IMR-90 (cell line): ENCODE results near the gene OR52I1. TPM values are rescaled to one million over a fixed set of nuclear protein-coding genes. Genes with fewer than 3 reads are reported as not detected.

Experiments used
- ATAC-seq: fragments of 200-7000 bp; cut with Tn5 transposase; 2 replicates; pipeline ENCODE4 v1.9.1; 2020; ENCODE audit warnings: low read depth, mild to moderate bottlenecking, moderate library complexity
- BruUV-seq: library from RNA; stranded (reverse); fragments of 400-500 nt; replicated peaks from 2 replicates; lab custom pipeline; 2021; lab: Mats Ljungman, UMichigan
- CTCF ChIA-PET: fragments of 300-600 bp; formaldehyde crosslinking; extraction: SDS; loops from one replicate; lab custom pipeline; 2021; ENCODE audit warnings: antibody characterized with exemption; lab: Yijun Ruan, JAX
- POLR2A ChIA-PET: fragments of 300-600 bp; sonication (Branson Sonifier 250); formaldehyde crosslinking; loops from one replicate; lab custom pipeline; 2022; ENCODE audit warnings: antibody characterized with exemption; ENCODE audit not compliant: unreplicated experiment; lab: Charles Lee
- DNase-seq: peaks from one replicate; pipeline ENCODE4 v3.0.0; 2013
- H2AFZ ChIP-seq: replicated peaks from 2 replicates; pipeline ENCODE3; 2013; ENCODE audit warnings: low read length, mild to moderate bottlenecking; ENCODE audit not compliant: poor library complexity
- H2AK5ac ChIP-seq: 2 replicates; pipeline ENCODE4 v1.6.1; 2013; ENCODE audit warnings: low read depth, low read length, inconsistent platforms
- H2AK9ac ChIP-seq: replicated peaks from 2 replicates; pipeline ENCODE3; 2013; ENCODE audit warnings: mild to moderate bottlenecking, low read depth, low read length, moderate library complexity; ENCODE audit not compliant: poor library complexity
- H2BK120ac ChIP-seq: 2 replicates; pipeline ENCODE4 v1.6.1; 2013; ENCODE audit warnings: low read depth, low read length, inconsistent platforms
- H2BK15ac ChIP-seq: 3 replicates; pipeline ENCODE4 v1.6.1; 2013; ENCODE audit warnings: low read depth, low read length, inconsistent platforms
- H2BK20ac ChIP-seq: 2 replicates; pipeline ENCODE4 v1.6.1; 2013; ENCODE audit warnings: low read depth, mild to moderate bottlenecking, inconsistent platforms, low read length, moderate library complexity
- H2BK5ac ChIP-seq: 2 replicates; pipeline ENCODE4 v1.6.1; 2013; ENCODE audit warnings: mild to moderate bottlenecking, low read depth, low read length, inconsistent platforms; ENCODE audit not compliant: poor library complexity, severe bottlenecking
- H3K14ac ChIP-seq: replicated peaks from 2 replicates; pipeline ENCODE4 v1.6.1; 2013; ENCODE audit warnings: low read depth, low read length, inconsistent platforms
- H3K18ac ChIP-seq: 2 replicates; pipeline ENCODE4 v1.6.1; 2013; ENCODE audit warnings: low read depth, low read length, control low read depth
- H3K23ac ChIP-seq: 2 replicates; pipeline ENCODE4 v1.6.1; 2013; ENCODE audit warnings: low read depth, low read length, inconsistent platforms
- H3K27ac ChIP-seq: 2 replicates; pipeline ENCODE4 v1.5.1; 2013; ENCODE audit warnings: mild to moderate bottlenecking, control low read depth, low read length; ENCODE audit not compliant: insufficient read depth
- H3K27me3 ChIP-seq: 2 replicates; pipeline ENCODE4 v1.6.1; 2013; ENCODE audit warnings: low read length; ENCODE audit not compliant: control insufficient read depth, insufficient read depth
- H3K36me3 ChIP-seq: 2 replicates; pipeline ENCODE4 v1.6.1; 2013; ENCODE audit warnings: low read length, mixed read lengths; ENCODE audit not compliant: control insufficient read depth, insufficient read depth
- H3K4ac ChIP-seq: 2 replicates; pipeline ENCODE4 v1.6.1; 2013; ENCODE audit warnings: low read depth, low read length, inconsistent platforms
- H3K4me1 ChIP-seq: 2 replicates; pipeline ENCODE4 v1.6.1; 2013; ENCODE audit warnings: low read length, mixed read lengths; ENCODE audit not compliant: control insufficient read depth, insufficient read depth
- H3K4me2 ChIP-seq: 2 replicates; pipeline ENCODE4 v1.6.1; 2013; ENCODE audit warnings: low read depth, mild to moderate bottlenecking, control low read depth, low read length, moderate library complexity
- H3K4me3 ChIP-seq: 2 replicates; pipeline ENCODE4 v1.5.1; 2013; ENCODE audit warnings: low read depth, mild to moderate bottlenecking, control low read depth, low read length, moderate library complexity; ENCODE audit not compliant: insufficient read depth
- H3K56ac ChIP-seq: 2 replicates; pipeline ENCODE4 v1.6.1; 2013; ENCODE audit warnings: low read length, inconsistent platforms; ENCODE audit not compliant: insufficient read depth; ENCODE audit errors: extremely low read depth
- H3K79me1 ChIP-seq, 2 experiments: 2 replicates each; pipeline ENCODE4 v1.6.1; 2013; ENCODE audit warnings: low read length in 2 of 2, inconsistent platforms in 1 of 2, low read depth in 1 of 2
- H3K9ac ChIP-seq: 2 replicates; pipeline ENCODE4 v1.6.1; 2013; ENCODE audit warnings: low read depth, low read length, control low read depth
- H3K9me1 ChIP-seq: 2 replicates; pipeline ENCODE4 v1.6.1; 2013; ENCODE audit warnings: low read length, inconsistent platforms; ENCODE audit not compliant: insufficient read depth
- H3K9me3 ChIP-seq: 2 replicates; pipeline ENCODE4 v1.6.1; 2013; ENCODE audit warnings: low read length; ENCODE audit not compliant: control insufficient read depth, insufficient read depth
- H4K20me1 ChIP-seq: 2 replicates; pipeline ENCODE4 v1.6.1; 2013; ENCODE audit warnings: low read length, inconsistent platforms; ENCODE audit not compliant: insufficient read depth
- H4K5ac ChIP-seq: 2 replicates; pipeline ENCODE4 v1.6.1; 2013; ENCODE audit warnings: mild to moderate bottlenecking, low read depth, low read length, control low read depth
- H4K8ac ChIP-seq, 2 experiments: 2 replicates each; pipeline ENCODE4 v1.6.1; 2013; ENCODE audit warnings: low read depth in 2 of 2, low read length in 2 of 2, control low read depth in 1 of 2, inconsistent platforms in 1 of 2
- H4K91ac ChIP-seq: 2 replicates; pipeline ENCODE4 v1.6.1; 2013; ENCODE audit warnings: low read depth, low read length, inconsistent platforms; ENCODE audit not compliant: insufficient read depth
- CHD1 ChIP-seq: IDR thresholded peaks from 2 replicates; pipeline ENCODE4 v1.6.1; 2012; ENCODE audit warnings: low read depth, low read length, improper control_type of control experiment
- FOS ChIP-seq: fragments of 150-350 bp; IDR thresholded peaks from 2 replicates; pipeline ENCODE4 v1.6.1; 2016; ENCODE audit warnings: low read depth, low read length
- MAFK ChIP-seq: IDR thresholded peaks from 2 replicates; pipeline ENCODE4 v1.6.1; 2012; ENCODE audit warnings: low read depth, low read length, improper control_type of control experiment
- MXI1 ChIP-seq: IDR thresholded peaks from 2 replicates; pipeline ENCODE4 v1.6.1; 2012; ENCODE audit warnings: low read depth, mild to moderate bottlenecking, low read length, moderate library complexity, borderline replicate concordance
- SMC3 ChIP-seq: fragments of 150-350 bp; IDR thresholded peaks from 2 replicates; pipeline ENCODE4 v1.6.1; 2016; ENCODE audit warnings: low read depth, mild to moderate bottlenecking, antibody characterized with exemption, low read length, moderate library complexity
- dilution Hi-C: fragments of 300-500 bp; cut with HindIII; formaldehyde crosslinking; loops from one replicate; pipeline ENCODE4 v1.14.3; 2018; ENCODE audit warnings: low sequenced_read_pairs; ENCODE audit not compliant: unreplicated experiment
- in situ Hi-C: fragments of 300-500 bp; cut with MboI; formaldehyde crosslinking; loops from 3 replicates; pipeline ENCODE4 v1.14.3; 2019; ENCODE audit warnings: low sequenced_read_pairs, inconsistent platforms, mixed read lengths
- intact Hi-C: fragments of 100-400 bp; cut with micrococcal nuclease; formaldehyde crosslinking; loops from 2 replicates; pipeline ENCODE4 v1.10.0; 2022
- polyA plus RNA-seq, 3 experiments: library from polyadenylated mRNA; depleted of rRNA; stranded (reverse); fragments of >200 nt; gene quantifications; 2 replicates each; pipeline ENCODE4 v1.2.3, GENCODE V29; 2012; ENCODE audit warnings: low replicate concordance in 1 of 3
- total RNA-seq: library from RNA; depleted of rRNA; stranded (reverse); fragments of >200 nt; gene quantifications from 2 replicates; pipeline ENCODE4 v1.2.3, GENCODE V29; 2012
- TF ChIP-seq, protein P1 (sequence below): fragments of 150-350 bp; IDR thresholded peaks from 2 replicates; pipeline ENCODE4 v1.6.1; 2016; ENCODE audit warnings: low read depth, mild to moderate bottlenecking, low read length, moderate library complexity, borderline replicate concordance
- TF ChIP-seq, protein P2 (sequence below): fragments of 150-350 bp; IDR thresholded peaks from 2 replicates; pipeline ENCODE4 v1.6.1; 2017; ENCODE audit warnings: mild to moderate bottlenecking, antibody characterized with exemption, low read length, low read depth

OR52I1 gene
- total and polyA plus RNA-seq, 2 of the 4 experiments (the other 2 are of a cell fraction): not detected

DNA sequence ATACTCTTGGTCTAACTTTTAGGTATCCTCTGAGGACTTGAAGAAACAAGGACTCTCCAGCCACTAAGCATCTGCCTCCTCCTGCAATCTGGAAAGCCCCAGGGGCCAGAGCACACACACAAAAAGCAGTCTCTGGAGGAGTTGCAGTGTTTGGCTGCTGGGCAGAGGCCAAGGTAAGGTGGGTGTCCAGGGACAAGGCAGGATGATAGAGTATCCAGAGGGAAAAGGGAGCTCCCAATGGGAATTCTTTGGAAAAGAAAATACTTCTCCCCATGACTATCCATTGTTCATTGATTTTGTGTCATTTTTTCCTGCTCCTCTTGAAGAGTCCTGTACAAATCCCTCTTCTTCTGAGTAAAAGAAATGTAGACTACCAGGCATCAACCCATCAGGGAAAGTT, 12.4 kb upstream of the OR52I1 start, which contains the start of gene OR52I2:
TSS of gene OR52I2 (plus strand) at position 301 of the 400 bp plus-strand sequence.
- Histone ChIP-seq H3K9ac (no peak within 1 kb of the TSS), H2BK5ac (no peak within 1 kb of the TSS), H3K27ac (no peak within 1 kb of the TSS), H3K4me1 (no peaks in the 10 kb centered on the region), H3K79me1 (no peaks in the 10 kb centered on the region), H2BK20ac (no peak within 1 kb of the TSS), H4K20me1 (no peaks in the 10 kb centered on the region), H3K36me3 (no peaks in the 10 kb centered on the region), H2BK120ac (no peak within 1 kb of the TSS), H3K9me1 (no peaks in the 10 kb centered on the region), H3K9me3 (no peaks in the 10 kb centered on the region), H3K14ac (no peak within 1 kb of the TSS), H2AK9ac (no peak within 1 kb of the TSS), H2AK5ac (no peak within 1 kb of the TSS), H3K4me2 (no peak within 1 kb of the TSS), H2AFZ (no peak within 1 kb of the TSS), H4K5ac (no peak within 1 kb of the TSS), H3K4me3 (no peak within 1 kb of the TSS), H2BK15ac (no peak within 1 kb of the TSS), H3K56ac (no peak within 1 kb of the TSS), H4K91ac (no peak within 1 kb of the TSS), H3K23ac (no peak within 1 kb of the TSS), H3K4ac (no peak within 1 kb of the TSS), H3K18ac (no peak within 1 kb of the TSS), H3K27me3 (no peaks in the 10 kb centered on the region; the same call in 1 of the 2 replicates), H4K8ac (no peak within 1 kb of the TSS)
- ATAC-seq (no peak), DNase-seq (no peak)
- TF ChIP-seq SMC3: no peak
- TF ChIP-seq FOS: no peak
- no peak for TF ChIP-seq CHD1
- TF ChIP-seq, protein P1, sequence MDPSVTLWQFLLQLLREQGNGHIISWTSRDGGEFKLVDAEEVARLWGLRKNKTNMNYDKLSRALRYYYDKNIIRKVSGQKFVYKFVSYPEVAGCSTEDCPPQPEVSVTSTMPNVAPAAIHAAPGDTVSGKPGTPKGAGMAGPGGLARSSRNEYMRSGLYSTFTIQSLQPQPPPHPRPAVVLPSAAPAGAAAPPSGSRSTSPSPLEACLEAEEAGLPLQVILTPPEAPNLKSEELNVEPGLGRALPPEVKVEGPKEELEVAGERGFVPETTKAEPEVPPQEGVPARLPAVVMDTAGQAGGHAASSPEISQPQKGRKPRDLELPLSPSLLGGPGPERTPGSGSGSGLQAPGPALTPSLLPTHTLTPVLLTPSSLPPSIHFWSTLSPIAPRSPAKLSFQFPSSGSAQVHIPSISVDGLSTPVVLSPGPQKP: no peak
- TF ChIP-seq, protein P2, sequence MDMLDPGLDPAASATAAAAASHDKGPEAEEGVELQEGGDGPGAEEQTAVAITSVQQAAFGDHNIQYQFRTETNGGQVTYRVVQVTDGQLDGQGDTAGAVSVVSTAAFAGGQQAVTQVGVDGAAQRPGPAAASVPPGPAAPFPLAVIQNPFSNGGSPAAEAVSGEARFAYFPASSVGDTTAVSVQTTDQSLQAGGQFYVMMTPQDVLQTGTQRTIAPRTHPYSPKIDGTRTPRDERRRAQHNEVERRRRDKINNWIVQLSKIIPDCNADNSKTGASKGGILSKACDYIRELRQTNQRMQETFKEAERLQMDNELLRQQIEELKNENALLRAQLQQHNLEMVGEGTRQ: no peak
- no peak for TF ChIP-seq MAFK
- no peak for TF ChIP-seq MXI1
- ChIA-PET CTCF (no interaction called here), POLR2A (no interaction called here)
- in situ Hi-C loops: no loop called here
- dilution Hi-C loops: no loop called here
- intact Hi-C loops: no loop called here
- BruUV-seq: no TSS peak
